Measurements from ENCODE around the gene TTLL11.
"Not testable (repeated sequence)": the region's sequence is repeated elsewhere in the genome, so short reads cannot be mapped to it uniquely, and the experiment has no call there.

The TTLL11 gene

GRCh38 chr9:122090981-122091380 is 2.1 kb downstream of the TTLL11 start:
- in situ Hi-C loops (cut with MboI; ENCODE audit: low sequenced_read_pairs) = no loop called here

GRCh38 chr9:122090287-122090883 is 2.7 kb downstream of the TTLL11 start:
- in situ Hi-C loops (cut with MboI; ENCODE audit: low sequenced_read_pairs) = no loop called here

GRCh38 chr9:122088880-122089706 is 4.0 kb downstream of the TTLL11 start:
- in situ Hi-C loops (cut with MboI; ENCODE audit: low sequenced_read_pairs) = no loop called here

- in situ Hi-C loops (cut with MboI; ENCODE audit: low sequenced_read_pairs) = no loop called here
Observed at GRCh38 chr9:122087406-122088200, 5.5 kb downstream of the TTLL11 start.

GRCh38 chr9:122086873-122087272 is 6.2 kb downstream of the TTLL11 start:
- in situ Hi-C loops (cut with MboI; ENCODE audit: low sequenced_read_pairs) = no loop called here

GRCh38 chr9:122085260-122085659 is 7.8 kb downstream of the TTLL11 start:
- in situ Hi-C loops (cut with MboI; ENCODE audit: low sequenced_read_pairs) = no loop called here

GRCh38 chr9:122084026-122084675 is 9.0 kb downstream of the TTLL11 start:
- in situ Hi-C loops (cut with MboI; ENCODE audit: low sequenced_read_pairs) = no loop called here

GRCh38 chr9:122080986-122081385 is 12.1 kb downstream of the TTLL11 start:
- in situ Hi-C loops (cut with MboI; ENCODE audit: low sequenced_read_pairs) = no loop called here

- in situ Hi-C loops (cut with MboI; ENCODE audit: low sequenced_read_pairs) = no loop called here
Observed at GRCh38 chr9:122078557-122078956, 14.6 kb downstream of the TTLL11 start.

GRCh38 chr9:122076773-122077172 is 16.3 kb downstream of the TTLL11 start:
- in situ Hi-C loops (cut with MboI; ENCODE audit: low sequenced_read_pairs) = no loop called here

GRCh38 chr9:122076117-122076516 is 17.0 kb downstream of the TTLL11 start:
- in situ Hi-C loops (cut with MboI; ENCODE audit: low sequenced_read_pairs) = no loop called here

- in situ Hi-C loops (cut with MboI; ENCODE audit: low sequenced_read_pairs) = no loop called here
Observed at GRCh38 chr9:122075135-122076030, 17.7 kb downstream of the TTLL11 start.

- in situ Hi-C loops (cut with MboI; ENCODE audit: low sequenced_read_pairs) = no loop called here
Observed at GRCh38 chr9:122071715-122072114, 21.4 kb downstream of the TTLL11 start.

- in situ Hi-C loops (cut with MboI; ENCODE audit: low sequenced_read_pairs) = no loop called here
Observed at GRCh38 chr9:122070728-122071515, 22.2 kb downstream of the TTLL11 start.

GRCh38 chr9:122066680-122067079 is 26.4 kb downstream of the TTLL11 start:
- in situ Hi-C loops (cut with MboI; ENCODE audit: low sequenced_read_pairs) = not testable (repeated sequence)

- in situ Hi-C loops (cut with MboI; ENCODE audit: low sequenced_read_pairs) = no loop called here
Observed at GRCh38 chr9:122065923-122066629, 27.0 kb downstream of the TTLL11 start.

GRCh38 chr9:122060481-122060880 is 32.6 kb downstream of the TTLL11 start:
- in situ Hi-C loops (cut with MboI; ENCODE audit: low sequenced_read_pairs) = no loop called here

- in situ Hi-C loops (cut with MboI; ENCODE audit: low sequenced_read_pairs) = no loop called here
Observed at GRCh38 chr9:122059955-122060324, 33.2 kb downstream of the TTLL11 start.
